ENCODE measurements around the gene MEGF11. TPM values are rescaled to one million over a fixed set of nuclear protein-coding genes. Genes with fewer than 3 reads are reported as not detected.
"Not testable (repeated sequence)": the region's sequence is repeated elsewhere in the genome, so short reads cannot be mapped to it uniquely, and the experiment has no call there.

The MEGF11 gene
- total RNA-seq, 2 experiments from 2014 or later, result 3.3 to 6.8 TPM

GRCh38 chr15:65869126-65869953, 384.2 kb downstream of the MEGF11 start, which contains the start of gene RAB11A:
Gene RAB11A, plus strand, starts transcription at chr15:65869491. Its CDS starts 95 bp downstream, at chr15:65869586.
- peak; percentile 68 for TF ChIP-seq CTCF (conservative IDR thresholded peaks at IDR 0.05; ENCODE audit: low read length)
- TF ChIP-seq EZH2phosphoT487 (IDR thresholded peaks at IDR 0.05; ENCODE audit: borderline replicate concordance, low read depth, low read length), result no peak
- Histone ChIP-seq H3K36me3 (ENCODE audit: insufficient read depth, low read length) (peaks cover 8% of the 10 kb centered on the region; the same call in 1 of the 2 replicates), H3K4me2 (ENCODE audit: low read length) (peak within 1 kb of the TSS; percentile 85), H4K20me1 (ENCODE audit: insufficient read depth, low read length) (no peaks in the 10 kb centered on the region; the same call in 1 of the 2 replicates), H3K9me2 (ENCODE audit: insufficient read depth, low read length) (no peaks in the 10 kb centered on the region), H3K27ac (ENCODE audit: low read depth, low read length, poor library complexity, severe bottlenecking) (peak within 1 kb of the TSS; percentile 83), H3K4me3 (ENCODE audit: low read depth, low read length, poor library complexity, severe bottlenecking) (peak within 1 kb of the TSS; percentile 94), H3K4me1 (ENCODE audit: insufficient read depth, low read length, poor library complexity, severe bottlenecking) (peaks cover 18% of the 10 kb centered on the region), H3K9me3 (ENCODE audit: low read length) (no peaks in the 10 kb centered on the region), H3K79me2 (ENCODE audit: insufficient read depth, low read depth, low read length) (peaks cover 50% of the 10 kb centered on the region), H2AFZ (ENCODE audit: low read length) (peak within 1 kb of the TSS; percentile 90)
- ChIA-PET CTCF (ENCODE audit: unreplicated experiment) (interaction anchor here (0.6 kb wide), 1 partner anchor 166 kb away, joined by 3 read pairs; no protein-coding TSS in a partner anchor), POLR2A (interaction anchor here (0.6 to 2.7 kb wide), 16 partner anchors 9 to 421 kb away, joined by 3 to 8 read pairs (median 4); partner anchors contain the start of genes HACD3 and INTS14)
- intact Hi-C loops (cut with micrococcal nuclease; ENCODE audit: unreplicated experiment), result loop anchor here (2.0 kb wide), 1 partner anchor 77 kb away; the partner anchor contains the start of gene DENND4A
- peak; percentile 98 for DNase-seq (ENCODE audit: low spot score)
- BruUV-seq (replicated peaks), result no TSS peak

GRCh38 chr15:65868546-65869125, 384.9 kb downstream of the MEGF11 start:
- Histone ChIP-seq H3K27ac (ENCODE audit: low read depth, low read length, poor library complexity, severe bottlenecking) (peak overlapping the region; percentile 83), H3K4me1 (ENCODE audit: insufficient read depth, low read length, poor library complexity, severe bottlenecking) (peaks cover 18% of the 10 kb centered on the region), H2AFZ (ENCODE audit: low read length) (peak overlapping the region; percentile 90; the same call in 1 of the 2 replicates), H3K79me2 (ENCODE audit: insufficient read depth, low read depth, low read length) (peaks cover 43% of the 10 kb centered on the region), H3K9me2 (ENCODE audit: insufficient read depth, low read length) (no peaks in the 10 kb centered on the region), H3K9me3 (ENCODE audit: low read length) (no peaks in the 10 kb centered on the region), H4K20me1 (ENCODE audit: insufficient read depth, low read length) (no peaks in the 10 kb centered on the region; the same call in 1 of the 2 replicates), H3K36me3 (ENCODE audit: insufficient read depth, low read length) (peaks cover 1% of the 10 kb centered on the region; the same call in 1 of the 2 replicates), H3K4me2 (ENCODE audit: low read length) (peak overlapping the region; percentile 79), H3K4me3 (ENCODE audit: low read depth, low read length, poor library complexity, severe bottlenecking) (peak overlapping the region; percentile 94)
- TF ChIP-seq CTCF (conservative IDR thresholded peaks at IDR 0.05; ENCODE audit: low read length) (no peak), EZH2phosphoT487 (IDR thresholded peaks at IDR 0.05; ENCODE audit: borderline replicate concordance, low read depth, low read length) (no peak)
- ChIA-PET CTCF (ENCODE audit: unreplicated experiment) (interaction anchor here (0.6 kb wide), 1 partner anchor 167 kb away, joined by 3 read pairs; no protein-coding TSS in a partner anchor), POLR2A (interaction anchor here (0.7 to 2.7 kb wide), 14 partner anchors 10 to 421 kb away, joined by 3 to 8 read pairs (median 4); partner anchors contain the start of genes HACD3 and INTS14)
- intact Hi-C loops (cut with micrococcal nuclease; ENCODE audit: unreplicated experiment), result loop anchor here (2.0 kb wide), 1 partner anchor 76 kb away; the partner anchor contains the start of gene DENND4A
- DNase-seq (ENCODE audit: low spot score), result no peak
- BruUV-seq (replicated peaks), result no TSS peak

- peaks cover 25% of the 10 kb centered on the region for H3K4me1 ChIP-seq (ENCODE audit: insufficient read depth, low read length, poor library complexity, severe bottlenecking)
- intact Hi-C loops (cut with micrococcal nuclease; ENCODE audit: unreplicated experiment), result loop anchor here (2.0 kb wide), 1 partner anchor 75 kb away; the partner anchor contains the start of gene DENND4A
- H3K4me3 ChIP-seq (ENCODE audit: low read depth, low read length, poor library complexity, severe bottlenecking); H3K27ac ChIP-seq (ENCODE audit: low read depth, low read length, poor library complexity, severe bottlenecking); H3K9me3 ChIP-seq (ENCODE audit: low read length); BruUV-seq (replicated peaks); CTCF ChIA-PET (ENCODE audit: unreplicated experiment); DNase-seq (ENCODE audit: low spot score); H3K4me2 ChIP-seq (ENCODE audit: low read length); H3K9me2 ChIP-seq (ENCODE audit: insufficient read depth, low read length); H2AFZ ChIP-seq (ENCODE audit: low read length); H4K20me1 ChIP-seq (ENCODE audit: insufficient read depth, low read length); H3K36me3 ChIP-seq (ENCODE audit: insufficient read depth, low read length): not testable (repeated sequence)
- H3K79me2 ChIP-seq (ENCODE audit: insufficient read depth, low read depth, low read length), result peaks cover 36% of the 10 kb centered on the region
- POLR2A ChIA-PET, result interaction anchor here (0.6 kb wide), 1 partner anchor 379 kb away, joined by 3 read pairs; no protein-coding TSS in a partner anchor
Observed at GRCh38 chr15:65867933-65868332, 385.6 kb downstream of the MEGF11 start.
